GM19468 (cell line): Measurements from ENCODE around the gene ATG5.
"Not testable (repeated sequence)": the region's sequence is repeated elsewhere in the genome, so short reads cannot be mapped to it uniquely, and the experiment has no call there.

ENCODE experiments used
- ATAC-seq: cut with Tn5 transposase; IDR thresholded peaks from one replicate; pipeline ENCODE4 v1.9.1; 2021; ENCODE audit warnings: mild to moderate bottlenecking, moderate library complexity, moderate number of reproducible peaks; ENCODE audit not compliant: unreplicated experiment; ENCODE audit errors: extremely low read depth

The ATG5 gene

DNA sequence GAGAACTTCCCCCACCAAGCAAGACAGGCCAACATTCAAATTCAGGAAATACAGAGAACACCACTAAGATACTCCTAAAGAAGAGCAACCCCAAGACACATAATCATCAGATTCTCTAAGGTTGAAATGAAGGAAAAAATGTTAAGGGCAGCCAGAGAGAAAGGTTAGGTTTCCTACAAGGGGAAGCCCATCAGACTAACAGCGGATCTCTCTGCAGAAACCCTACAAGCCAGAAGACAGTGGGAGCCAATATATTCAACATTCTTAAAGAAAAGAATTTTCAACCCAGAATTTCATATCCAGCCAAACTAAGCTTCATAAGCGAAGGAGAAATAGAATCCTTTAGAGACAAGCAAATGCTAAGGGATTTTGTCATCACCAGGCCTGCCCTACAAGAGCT lies 61.1 kb downstream of the ATG5 start:
- not testable (repeated sequence) for ATAC-seq

DNA sequence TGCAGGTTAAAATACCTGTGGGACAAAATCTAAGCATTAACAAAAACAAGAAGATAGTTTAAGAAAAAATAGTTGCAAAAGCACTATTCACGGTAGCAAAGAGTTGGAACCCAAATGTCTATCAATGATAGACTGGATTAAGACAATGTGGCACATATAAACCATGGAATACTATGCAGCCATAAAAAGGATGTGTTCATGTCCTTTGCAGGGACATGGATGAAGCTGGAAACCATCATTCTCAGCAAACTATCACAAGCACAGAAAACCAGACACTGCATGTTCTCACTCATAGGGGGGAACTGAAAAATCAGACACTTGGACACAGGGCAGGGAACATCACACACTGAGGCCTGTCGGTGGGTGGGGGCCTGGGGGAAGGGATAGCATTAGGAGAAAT lies 65.8 kb downstream of the ATG5 start:
- not testable (repeated sequence) for ATAC-seq

DNA sequence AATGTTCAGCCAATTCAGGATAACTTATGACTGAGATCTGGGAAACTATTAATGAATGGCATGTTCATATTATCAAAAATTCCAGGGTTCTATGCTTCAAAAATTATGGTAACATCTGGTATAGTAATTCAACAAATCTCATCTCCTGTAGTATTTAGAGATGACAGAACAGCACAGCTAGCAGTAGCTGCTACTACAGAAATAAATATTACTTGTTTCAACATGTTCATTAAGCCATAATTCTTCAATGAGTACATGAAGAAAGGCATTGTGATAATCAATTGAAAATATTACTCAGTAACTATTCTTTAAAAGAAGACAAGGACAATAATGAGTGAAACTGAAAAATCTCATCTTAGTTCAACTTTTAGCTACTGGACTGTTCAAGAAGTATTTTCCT lies 66.8 kb downstream of the ATG5 start:
- ATAC-seq = no peak

DNA sequence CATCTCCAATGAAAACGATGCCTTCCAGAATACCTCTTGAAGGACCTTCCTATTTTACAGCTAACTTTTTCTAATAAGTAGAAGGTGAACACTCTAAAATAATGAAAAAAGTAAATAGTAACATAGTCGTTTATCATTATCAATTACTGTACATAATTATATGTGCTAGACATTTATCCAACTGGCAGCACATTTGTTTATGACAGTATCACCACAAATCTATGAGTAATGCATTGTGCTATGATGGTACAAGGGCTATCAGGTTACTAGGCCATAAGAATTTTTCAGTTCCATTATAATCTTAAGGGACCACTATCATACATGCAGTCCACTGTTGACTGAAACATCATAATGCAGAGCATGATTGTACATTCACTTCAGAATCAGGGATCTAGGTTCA lies 68.4 kb downstream of the ATG5 start:
- no peak for ATAC-seq

DNA sequence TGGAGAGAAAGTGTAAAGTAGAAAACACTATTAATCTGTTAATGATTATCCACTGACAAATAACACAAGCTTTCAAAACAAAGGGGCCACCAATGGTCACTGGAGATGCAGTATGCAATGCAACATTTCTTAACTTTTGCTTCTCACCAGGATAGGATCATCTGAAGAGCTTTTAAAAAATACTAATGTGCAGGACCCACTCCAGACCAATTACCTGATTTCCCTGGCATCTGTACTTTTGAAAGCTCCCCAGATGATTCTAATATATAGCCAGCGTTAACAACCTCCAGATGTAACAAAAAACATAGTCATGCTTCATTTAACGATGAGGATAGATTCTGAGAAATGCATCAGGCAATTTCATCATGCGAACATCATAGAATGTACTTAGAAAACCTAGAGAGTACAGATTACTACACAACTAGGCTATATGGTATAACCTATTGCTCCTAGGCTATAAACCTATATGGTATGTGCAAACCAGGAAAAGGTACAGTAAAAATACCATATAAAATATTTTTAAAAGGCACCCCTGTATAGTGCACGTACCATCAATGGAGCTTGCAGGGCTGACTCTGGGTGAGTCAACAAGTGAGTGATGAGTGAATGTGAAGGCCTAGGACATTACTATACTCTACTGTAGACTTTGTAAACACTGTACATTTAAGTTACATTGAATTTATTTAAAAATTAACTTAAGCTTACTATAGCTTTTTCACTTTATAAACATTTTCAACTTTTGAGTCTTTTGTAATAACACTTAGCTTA lies 69.2 kb downstream of the ATG5 start:
- no peak for ATAC-seq

DNA sequence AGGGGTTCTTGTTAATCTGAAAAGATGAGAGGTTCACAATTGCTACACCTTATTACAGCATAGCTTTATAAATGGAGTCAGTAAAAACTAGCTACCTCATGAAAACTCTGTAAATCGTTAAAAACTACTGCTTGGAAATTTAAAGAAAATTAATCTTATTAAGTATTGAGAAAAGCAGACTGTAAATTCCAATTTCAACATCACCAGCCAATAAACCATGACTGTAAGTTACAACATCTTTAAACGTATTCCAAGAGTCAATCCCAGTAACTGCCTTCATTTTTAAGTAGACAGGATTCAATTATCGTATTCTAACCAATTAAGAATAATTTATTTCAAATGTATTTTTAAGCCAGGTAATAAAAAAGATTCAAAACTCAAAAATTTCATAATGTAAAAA lies 70.3 kb downstream of the ATG5 start:
- no peak for ATAC-seq

DNA sequence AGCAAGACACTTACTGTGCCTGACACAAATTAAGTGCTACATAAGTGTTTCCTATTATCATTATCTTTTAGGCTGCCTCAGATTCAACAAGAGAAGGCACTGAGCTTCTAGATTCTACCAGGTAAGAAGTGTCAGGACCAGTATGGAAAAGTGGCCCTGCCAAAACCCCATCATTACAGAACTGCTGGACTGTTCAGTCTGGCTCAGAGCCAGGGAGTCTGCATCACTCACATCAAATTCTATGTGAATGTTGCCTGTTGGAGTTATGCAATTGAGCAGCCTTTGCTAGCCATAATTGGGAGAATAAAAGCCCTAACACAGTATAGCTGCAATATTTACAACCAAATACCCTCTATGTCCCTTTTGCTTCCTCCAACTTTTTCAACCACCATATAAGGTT lies 70.9 kb downstream of the ATG5 start:
- no peak for ATAC-seq

DNA sequence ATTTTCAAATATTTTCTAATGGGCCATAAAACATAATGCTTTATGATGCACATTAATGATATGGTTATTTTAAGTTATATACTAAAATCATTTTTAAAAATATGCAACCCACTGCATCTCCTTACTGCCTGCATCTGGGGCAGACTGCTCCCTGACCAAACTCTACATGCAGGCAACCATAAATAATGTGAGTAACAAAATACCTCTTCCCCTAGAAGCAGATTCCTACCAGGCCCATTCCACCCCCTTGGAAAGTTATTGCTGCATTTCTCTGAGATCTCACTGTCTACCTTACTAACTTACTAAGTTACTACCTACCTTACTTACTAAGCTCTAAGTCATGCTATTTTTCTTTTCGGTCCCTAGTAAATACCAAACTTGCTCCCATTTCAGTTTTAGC lies 71.8 kb downstream of the ATG5 start:
- ATAC-seq = no peak

DNA sequence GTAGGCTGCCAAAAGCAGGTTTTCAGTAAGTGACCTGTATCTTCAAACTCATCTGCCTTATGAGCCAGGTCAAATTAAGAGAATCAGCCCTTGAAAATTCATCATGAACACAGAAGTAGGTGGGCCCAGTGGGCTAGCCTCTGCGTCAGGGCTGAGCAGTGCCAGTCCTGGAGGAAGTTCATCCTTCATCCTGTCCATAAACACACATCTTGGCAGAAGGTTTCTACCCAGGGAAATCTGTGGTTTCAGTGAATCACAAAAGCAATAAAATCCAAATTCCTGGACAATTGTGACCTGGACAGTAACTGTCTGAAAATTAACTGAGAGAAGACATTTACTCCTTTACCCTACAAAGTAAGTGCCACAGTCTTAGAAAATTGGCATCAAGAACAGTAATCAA lies 72.4 kb downstream of the ATG5 start:
- no peak for ATAC-seq

DNA sequence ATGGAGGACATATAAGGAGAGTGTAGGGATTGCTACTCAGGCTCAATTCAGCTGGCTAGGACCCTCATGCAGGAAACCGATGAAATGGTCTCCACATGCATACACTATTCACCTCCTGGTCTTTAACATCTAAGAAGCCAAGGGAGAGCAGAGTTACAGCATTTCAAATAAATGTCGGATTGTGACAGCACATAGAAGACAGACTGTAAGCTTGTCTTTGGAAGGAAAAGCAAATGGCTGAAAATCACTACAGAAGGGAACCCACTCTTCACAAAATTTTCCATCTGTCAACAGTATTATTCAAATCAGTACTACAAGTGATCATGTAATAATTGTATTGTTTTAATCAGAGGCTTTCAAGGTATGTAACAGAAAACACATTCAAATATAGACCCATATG lies 72.9 kb downstream of the ATG5 start:
- no peak for ATAC-seq

DNA sequence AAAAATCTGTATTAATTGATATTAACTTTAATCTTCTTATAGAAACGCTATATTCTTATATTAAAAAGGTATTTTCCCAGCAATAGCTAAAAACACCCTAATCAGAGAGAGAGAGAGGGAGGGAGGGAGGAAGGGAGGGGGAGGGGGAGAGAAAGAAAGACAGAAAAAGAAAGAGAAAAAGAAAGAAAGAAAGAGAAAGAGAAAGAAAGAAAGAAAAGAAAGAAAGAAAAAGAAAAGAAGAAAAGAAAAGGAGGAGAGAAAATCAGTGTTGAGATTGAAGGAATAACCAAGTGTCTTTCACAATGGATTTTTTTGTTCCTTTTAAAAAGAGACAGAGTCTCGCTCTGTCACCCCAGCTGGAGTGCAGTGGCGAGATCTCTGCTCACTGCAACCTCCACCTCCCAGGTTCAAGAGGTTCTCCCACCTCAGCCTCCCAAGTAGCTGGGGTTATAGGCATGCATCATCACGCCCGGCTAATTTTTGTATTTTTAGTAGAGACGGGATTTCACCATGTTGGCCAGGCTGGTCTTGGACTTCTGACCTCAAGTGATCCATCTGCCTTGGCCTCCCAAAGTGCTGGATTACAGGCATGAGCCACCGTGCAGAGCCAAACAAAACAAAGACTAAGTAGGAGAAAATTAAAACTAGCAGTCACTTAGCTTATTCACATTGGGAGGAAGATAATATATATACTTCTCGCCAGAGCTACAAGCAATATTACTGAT lies 73.9 kb downstream of the ATG5 start:
- not testable (repeated sequence) for ATAC-seq

DNA sequence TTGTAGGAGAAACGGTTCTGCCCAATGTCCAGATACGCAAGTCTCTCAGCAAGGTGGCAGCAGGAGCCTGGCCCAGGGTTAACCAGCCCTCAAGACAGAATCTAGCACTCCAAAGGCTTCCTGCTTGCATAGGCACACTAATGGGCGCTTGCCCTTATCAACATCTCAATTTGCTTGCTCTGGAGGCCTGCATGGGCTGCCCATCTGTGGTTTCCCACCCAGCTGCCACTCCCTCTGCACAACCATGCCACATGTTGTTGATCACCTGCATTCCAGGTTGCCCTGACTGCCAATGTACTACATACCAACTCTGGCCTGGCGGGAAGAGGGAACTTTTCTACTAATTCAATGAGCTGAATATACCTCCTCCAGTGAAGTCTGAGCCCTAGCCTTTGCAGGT lies 74.6 kb downstream of the ATG5 start:
- no peak for ATAC-seq

DNA sequence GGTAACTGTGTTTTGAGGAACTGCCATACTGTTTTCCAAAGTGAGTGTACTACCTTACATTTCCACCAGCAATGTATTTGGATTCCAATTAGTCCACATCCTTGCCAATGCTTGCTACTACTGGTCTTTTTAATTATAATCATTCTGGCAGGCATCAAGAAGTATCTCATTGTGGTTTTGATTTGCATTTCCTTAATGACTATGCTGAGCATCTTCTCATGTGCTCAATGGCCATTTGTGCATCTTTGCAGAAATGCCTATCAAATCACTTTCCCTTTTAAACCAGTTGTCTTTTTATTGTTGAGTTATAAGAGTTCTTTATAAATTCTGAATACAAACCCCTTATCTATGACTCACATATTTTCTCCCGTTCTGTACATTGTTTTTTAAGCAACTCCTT lies 75.9 kb downstream of the ATG5 start:
- no peak for ATAC-seq

DNA sequence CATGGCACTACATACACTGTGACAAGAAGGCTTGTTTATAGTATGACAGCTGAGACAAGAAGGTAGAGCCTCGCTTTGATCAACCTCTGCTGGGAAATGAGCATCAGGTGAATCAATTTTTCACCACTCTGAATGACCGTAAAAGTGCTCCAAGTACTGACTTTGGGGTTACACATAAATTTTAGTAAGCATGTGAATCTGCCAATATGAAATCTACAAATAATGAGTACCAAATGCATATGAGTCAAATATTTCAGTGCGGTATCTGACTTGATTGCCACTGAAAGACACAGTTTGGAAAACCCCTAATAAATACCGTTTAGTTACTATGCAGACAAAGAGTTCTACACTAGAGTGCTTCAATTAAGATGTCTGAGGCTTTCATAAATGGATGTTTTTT lies 77.8 kb downstream of the ATG5 start:
- no peak for ATAC-seq

DNA sequence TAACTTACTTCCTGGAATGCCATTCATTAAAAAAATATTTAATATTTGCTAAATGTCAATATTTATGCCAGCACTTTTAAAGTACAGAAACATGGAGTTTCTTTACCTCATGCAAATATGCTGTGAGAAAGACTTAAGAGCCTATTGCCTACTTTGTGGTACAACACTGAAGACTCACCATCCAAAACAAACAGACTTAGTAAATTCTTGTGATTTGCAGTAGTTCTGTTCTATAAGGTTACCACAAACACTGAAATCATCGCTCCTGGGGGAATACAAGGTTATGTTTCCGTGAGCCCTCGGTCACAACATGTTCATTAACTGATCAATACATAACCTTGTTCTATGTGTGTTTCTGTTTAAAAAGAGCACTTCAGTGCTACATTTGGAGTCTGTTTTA lies 78.3 kb downstream of the ATG5 start:
- ATAC-seq = peak; percentile 41

DNA sequence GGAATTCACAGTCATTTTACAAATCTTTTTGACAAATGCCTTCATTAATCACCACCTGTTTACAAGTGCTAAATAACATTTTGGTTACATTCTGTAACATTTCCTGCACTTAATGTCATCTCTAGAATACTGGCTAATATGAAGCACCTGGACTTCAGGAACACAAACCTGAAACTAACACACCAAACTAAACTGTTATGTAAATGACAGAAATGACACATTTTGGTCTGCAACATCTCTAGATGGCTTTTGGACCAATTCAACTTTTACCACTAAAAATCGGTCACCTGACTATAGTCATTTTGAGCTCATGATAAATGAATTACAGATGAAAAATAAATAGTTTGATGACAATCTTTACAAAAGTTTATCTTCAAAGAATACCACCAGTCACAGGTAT lies 80.6 kb downstream of the ATG5 start:
- no peak for ATAC-seq

DNA sequence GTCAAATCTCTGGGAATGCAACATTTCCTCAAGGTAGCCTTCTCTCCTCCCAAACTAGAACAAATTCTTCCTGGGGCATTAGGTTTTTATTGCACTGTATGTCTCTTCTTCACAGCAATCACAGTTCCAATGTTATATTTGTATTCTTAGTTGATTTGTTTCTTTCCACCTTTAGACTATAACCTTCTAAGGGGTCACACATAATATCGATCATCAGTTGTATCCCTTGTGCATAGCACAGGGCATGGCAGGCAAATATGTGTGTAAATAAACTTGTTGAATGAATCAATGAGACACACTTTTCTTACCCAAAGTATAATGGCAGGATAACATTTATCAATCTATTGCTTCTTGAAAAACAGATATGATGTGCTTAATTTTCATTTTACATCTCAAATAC lies 81.0 kb downstream of the ATG5 start:
- ATAC-seq = no peak

DNA sequence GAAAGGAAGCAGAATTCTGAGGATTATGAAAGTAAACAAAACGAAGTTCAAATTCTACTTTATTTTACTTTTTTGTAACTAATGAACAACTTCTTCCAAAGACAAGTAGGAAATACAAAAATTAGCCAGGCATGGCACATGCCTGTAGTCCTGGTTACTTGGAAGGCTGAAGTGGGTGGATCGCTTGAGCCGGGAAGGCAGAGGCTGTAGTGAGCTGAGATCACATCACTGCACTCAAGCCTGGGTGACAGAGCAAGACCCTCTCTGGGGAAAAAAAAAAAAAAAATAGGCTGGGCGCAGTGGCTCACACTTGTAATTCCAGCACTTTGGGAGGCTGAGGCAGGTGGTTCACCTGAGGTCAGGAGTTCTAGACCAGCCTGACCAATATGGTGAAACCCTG lies 82.3 kb downstream of the ATG5 start:
- no peak for ATAC-seq

DNA sequence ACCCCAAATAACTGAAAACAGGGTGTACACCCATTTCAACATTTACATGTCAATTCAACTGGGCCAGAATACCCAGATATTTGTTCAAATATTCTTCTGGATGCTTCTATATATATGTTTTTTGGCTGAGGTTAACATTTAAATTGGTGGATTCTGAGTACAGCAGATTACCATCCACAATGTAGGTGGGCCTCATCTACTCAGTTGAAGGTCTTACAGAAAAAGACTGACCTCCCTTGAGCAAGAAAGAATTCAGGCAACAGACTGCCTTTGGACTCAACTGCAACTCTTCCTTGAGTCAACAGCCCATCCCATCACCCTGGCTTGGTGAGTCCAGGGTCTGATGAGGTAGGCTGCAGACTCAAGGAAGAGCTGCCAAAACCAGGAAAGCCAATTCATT lies 84.1 kb downstream of the ATG5 start:
- no peak for ATAC-seq

DNA sequence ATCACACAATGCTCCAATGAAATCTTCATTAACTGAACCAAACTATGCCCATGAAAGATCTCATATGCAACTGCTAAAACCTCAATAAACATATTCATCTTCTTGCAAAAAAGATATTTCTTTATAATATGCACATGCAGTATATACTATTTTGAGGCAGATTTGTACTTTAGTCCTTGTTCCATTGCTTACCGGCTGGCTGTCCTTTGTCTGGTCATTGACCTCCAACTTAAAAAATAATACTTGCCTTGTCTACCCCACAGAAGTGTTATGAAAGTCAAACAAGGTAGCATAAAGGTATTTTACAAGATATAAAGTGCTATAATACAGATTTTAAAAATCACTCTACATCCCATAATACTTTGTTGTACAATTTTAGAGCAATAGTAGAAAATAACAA lies 88.3 kb downstream of the ATG5 start:
- no peak for ATAC-seq

DNA sequence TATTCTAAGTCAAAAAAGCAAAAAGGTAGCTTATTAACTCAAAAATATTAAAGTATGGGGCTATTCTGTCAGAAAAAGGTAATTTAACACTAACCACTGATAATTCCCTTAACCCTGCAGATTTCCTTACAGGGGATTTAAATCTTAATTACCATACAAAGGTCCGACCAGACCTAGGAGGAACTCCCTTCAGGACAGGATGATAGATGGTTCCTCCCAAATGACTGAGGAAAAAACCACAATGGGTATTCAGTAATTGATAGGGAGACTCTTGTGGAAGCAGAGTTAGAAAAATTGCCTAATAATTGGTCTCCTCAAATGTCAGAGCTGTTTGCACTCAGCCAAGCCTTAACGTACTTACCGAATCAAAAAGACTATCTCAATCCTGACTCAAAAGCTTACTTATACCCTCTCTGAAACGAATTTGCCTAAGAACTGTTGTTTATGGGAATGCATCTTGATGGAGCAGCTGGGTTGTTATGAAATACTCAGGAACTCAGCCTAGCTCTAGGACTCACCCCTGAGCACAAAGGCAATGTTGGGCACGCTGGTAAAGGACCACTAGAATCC lies 95.6 kb downstream of the ATG5 start:
- not testable (repeated sequence) for ATAC-seq
